PC-3 (cell line): Measurements from ENCODE around the gene STARD7.

Experiments
- EZH2 ChIP-seq: fragments of 300-600 bp; sonication (generic); IDR thresholded peaks from one replicate; pipeline ENCODE4 v1.6.1; 2017; ENCODE audit warnings: antibody characterized with exemption, mild to moderate bottlenecking, low read length; ENCODE audit not compliant: unreplicated experiment
- EZH2phosphoT487 ChIP-seq: fragments of 300-600 bp; sonication (generic); IDR thresholded peaks from 2 replicates; pipeline ENCODE4 v1.6.1; 2018; ENCODE audit warnings: mild to moderate bottlenecking, antibody characterized with exemption, low read length, borderline replicate concordance
- TF ChIP-seq, protein P1 (sequence below): fragments of 300-600 bp; sonication (generic); conservative IDR thresholded peaks from 2 replicates; pipeline ENCODE4 v1.5.1; 2017; ENCODE audit warnings: antibody characterized with exemption, low read depth, mild to moderate bottlenecking, low read length

DNA sequence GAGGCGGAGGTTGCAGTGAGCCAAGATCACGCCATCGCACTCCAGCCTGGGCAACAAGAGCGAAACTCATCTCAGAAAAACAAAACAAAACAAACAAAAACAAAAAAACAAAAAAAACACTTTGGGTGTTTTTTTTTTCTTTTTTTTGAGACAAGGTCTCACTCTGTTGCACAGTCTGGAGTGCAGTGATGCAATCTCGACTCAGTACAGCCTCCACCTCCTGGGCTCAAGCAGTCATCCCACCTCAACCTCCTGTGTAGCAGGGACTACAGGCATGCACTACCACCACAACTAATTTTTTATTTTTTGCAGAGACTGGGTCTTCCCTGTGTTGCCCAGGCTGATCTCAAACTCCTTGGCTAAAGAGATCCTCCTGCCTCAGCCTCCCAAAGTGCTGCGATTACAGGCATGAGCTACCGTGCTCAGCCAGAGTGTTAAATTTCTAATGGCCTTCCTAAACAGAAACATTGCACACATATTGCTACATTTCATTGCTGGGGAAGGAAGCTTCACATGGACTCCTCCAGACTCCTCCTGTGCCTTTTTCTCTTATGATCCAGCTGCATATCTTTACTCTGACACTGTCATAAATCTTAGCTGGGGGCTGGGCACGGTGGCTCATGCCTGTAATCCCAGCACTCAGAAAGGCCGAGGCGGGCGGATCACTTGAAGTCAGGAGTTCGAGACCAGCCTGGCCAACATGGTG lies 19.7 kb downstream of the STARD7 start:
- TF ChIP-seq, protein P1, sequence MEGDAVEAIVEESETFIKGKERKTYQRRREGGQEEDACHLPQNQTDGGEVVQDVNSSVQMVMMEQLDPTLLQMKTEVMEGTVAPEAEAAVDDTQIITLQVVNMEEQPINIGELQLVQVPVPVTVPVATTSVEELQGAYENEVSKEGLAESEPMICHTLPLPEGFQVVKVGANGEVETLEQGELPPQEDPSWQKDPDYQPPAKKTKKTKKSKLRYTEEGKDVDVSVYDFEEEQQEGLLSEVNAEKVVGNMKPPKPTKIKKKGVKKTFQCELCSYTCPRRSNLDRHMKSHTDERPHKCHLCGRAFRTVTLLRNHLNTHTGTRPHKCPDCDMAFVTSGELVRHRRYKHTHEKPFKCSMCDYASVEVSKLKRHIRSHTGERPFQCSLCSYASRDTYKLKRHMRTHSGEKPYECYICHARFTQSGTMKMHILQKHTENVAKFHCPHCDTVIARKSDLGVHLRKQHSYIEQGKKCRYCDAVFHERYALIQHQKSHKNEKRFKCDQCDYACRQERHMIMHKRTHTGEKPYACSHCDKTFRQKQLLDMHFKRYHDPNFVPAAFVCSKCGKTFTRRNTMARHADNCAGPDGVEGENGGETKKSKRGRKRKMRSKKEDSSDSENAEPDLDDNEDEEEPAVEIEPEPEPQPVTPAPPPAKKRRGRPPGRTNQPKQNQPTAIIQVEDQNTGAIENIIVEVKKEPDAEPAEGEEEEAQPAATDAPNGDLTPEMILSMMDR = no peak
- TF ChIP-seq EZH2 = no peak
- TF ChIP-seq EZH2phosphoT487 = no peak
